ENCODE results near the gene SBNO1. TPM values are rescaled to one million over a fixed set of nuclear protein-coding genes. Genes with fewer than 3 reads are reported as not detected.

The SBNO1 gene
- total and polyA plus RNA-seq, 7 donors: 3.0 to 23.4 (median 20.2) TPM

DNA sequence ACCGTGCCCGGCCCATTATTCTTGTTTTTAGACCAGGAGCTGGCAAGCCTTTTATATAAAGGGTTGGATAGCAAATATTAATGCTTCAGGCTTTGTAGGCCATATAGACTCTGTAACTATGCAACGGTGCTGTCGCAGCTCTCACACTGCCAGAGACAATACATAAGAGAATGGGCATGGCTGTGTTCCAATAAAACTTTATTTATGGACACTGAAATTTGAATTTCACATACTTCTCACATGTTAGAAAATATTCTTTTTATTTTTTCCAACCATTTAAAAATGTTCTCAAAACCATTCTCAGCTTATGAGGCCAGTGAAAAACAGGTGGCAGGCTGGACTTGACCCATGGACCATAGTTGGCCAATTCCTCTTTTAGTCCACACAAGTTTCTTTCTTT, 80.0 kb downstream of the SBNO1 start:
- no peaks in the 10 kb centered on the region for H3K4me1 ChIP-seq
- WGBS, 2 donors: 93 to 99% methylated on average over 4 of the region's 4 CpGs
- H3K27me3 ChIP-seq: no peaks in the 10 kb centered on the region
- H3K9me3 ChIP-seq: no peaks in the 10 kb centered on the region
- no peak for TF ChIP-seq POLR2A (IDR thresholded peaks at IDR 0.05)
- no peak for TF ChIP-seq POLR2AphosphoS5 (IDR thresholded peaks at IDR 0.05)
- TF ChIP-seq EP300 (IDR thresholded peaks at IDR 0.05): no peak
- TF ChIP-seq CTCF (IDR thresholded peaks at IDR 0.05): no peak
- no peak overlapping the region for H3K4me3 ChIP-seq
- H3K27ac ChIP-seq: no peak overlapping the region
- intact Hi-C loops (cut with DNase I): no loop called here
- H3K36me3 ChIP-seq: peaks cover 0 to 8% (median 0%) of the 10 kb centered on the region in 4 donors
- no peak for DNase-seq

GRCh38 chr12:123283461-123283860, 81.2 kb downstream of the SBNO1 start:
- TF ChIP-seq CTCF (IDR thresholded peaks at IDR 0.05): no peak
- TF ChIP-seq EP300 (IDR thresholded peaks at IDR 0.05): no peak
- TF ChIP-seq POLR2AphosphoS5 (IDR thresholded peaks at IDR 0.05): no peak
- Histone ChIP-seq H3K4me1 (no peaks in the 10 kb centered on the region), H3K27me3 (no peaks in the 10 kb centered on the region), H3K4me3 (no peak overlapping the region), H3K27ac (no peak overlapping the region), H3K36me3 (no peaks in the 10 kb centered on the region), H3K9me3 (no peaks in the 10 kb centered on the region)
- no peak for DNase-seq
- intact Hi-C loops (cut with DNase I): no loop called here
- WGBS, 2 donors: 93 to 96% methylated on average over 8 of the region's 8 CpGs

DNA sequence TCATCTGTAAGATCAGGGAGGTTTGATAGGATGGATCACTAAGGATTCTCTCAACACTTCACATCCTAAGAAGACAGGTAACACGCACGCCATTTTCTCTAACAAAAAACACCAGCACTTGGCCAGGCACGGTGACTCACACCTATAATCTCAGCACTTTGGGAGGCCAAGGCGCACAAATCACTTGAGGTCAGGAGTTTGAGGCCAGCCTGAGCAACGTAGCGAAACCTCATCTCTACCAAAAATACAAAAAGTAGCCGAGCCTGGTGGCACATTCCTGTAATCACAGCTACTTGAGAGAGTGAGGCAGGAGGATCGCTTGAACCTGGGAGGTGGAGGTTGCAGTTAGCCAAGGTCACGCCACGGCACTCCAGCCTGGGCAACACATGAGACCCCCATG, 82.5 kb downstream of the SBNO1 start:
- Histone ChIP-seq H3K4me1 (no peaks in the 10 kb centered on the region), H3K27me3 (no peaks in the 10 kb centered on the region), H3K36me3 (no peaks in the 10 kb centered on the region), H3K4me3 (no peak overlapping the region), H3K9me3 (no peaks in the 10 kb centered on the region), H3K27ac (no peak overlapping the region)
- no peak for TF ChIP-seq CTCF (IDR thresholded peaks at IDR 0.05)
- no peak for TF ChIP-seq POLR2AphosphoS5 (IDR thresholded peaks at IDR 0.05)
- no peak for TF ChIP-seq POLR2A (IDR thresholded peaks at IDR 0.05)
- no peak for TF ChIP-seq EP300 (IDR thresholded peaks at IDR 0.05)
- intact Hi-C loops (cut with DNase I): no loop called here
- 92 to 94% methylated on average over 10 of the region's 10 CpGs for WGBS, 2 donors
- DNase-seq: no peak

GRCh38 chr12:123280971-123281370, 83.7 kb downstream of the SBNO1 start:
- H3K4me3 ChIP-seq: no peak overlapping the region
- intact Hi-C loops (cut with DNase I): no loop called here
- H3K9me3 ChIP-seq: no peaks in the 10 kb centered on the region
- no peak for TF ChIP-seq CTCF (IDR thresholded peaks at IDR 0.05)
- no peak for TF ChIP-seq POLR2A (IDR thresholded peaks at IDR 0.05)
- no peak for TF ChIP-seq POLR2AphosphoS5 (IDR thresholded peaks at IDR 0.05)
- no peak overlapping the region for H3K27ac ChIP-seq
- no peaks in the 10 kb centered on the region for H3K36me3 ChIP-seq
- no peaks in the 10 kb centered on the region for H3K27me3 ChIP-seq
- DNase-seq: no peak
- no peaks in the 10 kb centered on the region for H3K4me1 ChIP-seq
- WGBS, 2 donors: 80 to 86% methylated on average over 2 of the region's 2 CpGs

DNA sequence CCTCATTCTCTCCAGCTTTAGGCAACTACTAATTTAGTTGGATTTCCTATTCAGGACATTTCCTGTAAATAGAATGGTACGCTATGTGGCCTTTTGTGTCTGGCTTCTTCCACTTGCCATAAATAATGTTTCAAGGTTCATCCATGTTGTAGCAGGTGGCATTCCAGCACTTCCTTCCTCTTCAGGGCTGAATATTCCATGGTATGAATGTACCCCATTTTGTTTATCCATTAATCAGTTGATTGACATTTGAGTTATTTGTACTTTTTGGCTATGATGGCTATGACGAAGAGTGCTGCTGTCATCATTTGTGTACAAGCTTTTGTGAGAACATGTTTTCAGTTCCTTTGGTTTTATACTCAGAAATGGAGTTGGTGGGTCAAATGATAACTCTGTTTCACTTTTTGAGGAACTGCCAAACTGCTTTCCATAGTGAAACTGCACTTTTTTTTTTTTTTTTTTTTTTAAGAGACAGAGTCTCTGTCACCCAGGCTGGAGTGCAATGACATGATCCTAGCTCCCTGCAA, 86.5 kb downstream of the SBNO1 start:
- Histone ChIP-seq H3K27ac (peak overlapping the region in 2 of 4 donors; percentile 28 to 49), H3K4me3 (no peak overlapping the region), H3K36me3 (no peaks in the 10 kb centered on the region), H3K4me1 (no peaks in the 10 kb centered on the region), H3K27me3 (no peaks in the 10 kb centered on the region), H3K9me3 (no peaks in the 10 kb centered on the region)
- intact Hi-C loops (cut with DNase I): no loop called here
- no peak for TF ChIP-seq CTCF (IDR thresholded peaks at IDR 0.05)
- TF ChIP-seq POLR2A (IDR thresholded peaks at IDR 0.05): no peak
- TF ChIP-seq EP300 (IDR thresholded peaks at IDR 0.05): no peak
- no peak for TF ChIP-seq POLR2AphosphoS5 (IDR thresholded peaks at IDR 0.05)
- WGBS, 2 donors: 56 to 81% methylated on average over 2 of the region's 2 CpGs
- no peak for DNase-seq

All from sigmoid colon (tissue), 7 donors.